Transverse colon (tissue), 4 donors: ENCODE data around the gene CRY1. TPM values are rescaled to one million over a fixed set of nuclear protein-coding genes. Genes with fewer than 3 reads are reported as not detected.
A peak's percentile ranks its signal among the peaks of the same experiment; 100 is the strongest.

Experiments
- DNase-seq: peaks from one replicate; pipeline ENCODE4 v3.0.0-alpha.2; 2019
- H3K27ac ChIP-seq, 4 donors: fragments of 200-600 bp; sonication (generic); 2 replicates each; pipeline ENCODE4 v1.5.1; 2016 to 2018; ENCODE audit warnings: inconsistent platforms in 4 of 4
- H3K27me3 ChIP-seq: fragments of 200-600 bp; sonication (generic); 2 replicates; pipeline ENCODE4 v1.5.1; 2017; ENCODE audit warnings: inconsistent platforms
- H3K36me3 ChIP-seq, 4 donors: fragments of 200-600 bp; sonication (generic); 2 replicates each; pipeline ENCODE4 v1.5.1; 2017 to 2019; ENCODE audit warnings: inconsistent platforms in 4 of 4
- H3K4me1 ChIP-seq, 4 donors: fragments of 200-600 bp; sonication (generic); 2 replicates each; pipeline ENCODE4 v1.5.1; 2017 to 2020; ENCODE audit warnings: inconsistent platforms in 4 of 4
- H3K4me3 ChIP-seq, 4 donors: fragments of 200-600 bp; sonication (generic); 1 replicate in 1 of 4; 2 replicates in 3 of 4; pipeline versions ENCODE4 v1.5.1 to v1.6.1; 2017 to 2019; ENCODE audit warnings: inconsistent platforms in 4 of 4
- H3K9me3 ChIP-seq, 2 donors: fragments of 200-600 bp; sonication (generic); 2 replicates each; pipeline ENCODE4 v1.5.1; 2017 to 2019; ENCODE audit warnings: inconsistent platforms in 2 of 2
- EP300 ChIP-seq: sonication (generic); formaldehyde crosslinking; IDR thresholded peaks from one replicate; pipeline ENCODE4 v1.6.1; 2017; ENCODE audit warnings: antibody characterized with exemption, low read depth
- POLR2A ChIP-seq: fragments of 450-650 bp; IDR thresholded peaks from one replicate; pipeline ENCODE4 v1.6.1; 2016; ENCODE audit warnings: antibody characterized with exemption, mild to moderate bottlenecking, moderate library complexity
- POLR2AphosphoS5 ChIP-seq, 3 donors: sonication (generic); formaldehyde crosslinking; IDR thresholded peaks; one replicate each; pipeline ENCODE4 v1.6.1; 2016; ENCODE audit warnings: antibody characterized with exemption in 3 of 3
- WGBS, 2 donors: methylation state at CpG; one replicate each; pipeline ENCODE4 v1.1.5; 2018; ENCODE audit warnings: low coverage in 1 of 2; 5-methylcytosine and 5-hydroxymethylcytosine counted together
- in situ Hi-C, 4 donors: fragments of 200-750 bp; cut with MboI; loops; one replicate each; pipeline versions ENCODE4 v1.15.0 to v1.15.1; 2017; ENCODE audit warnings: low sequenced_read_pairs in 3 of 4, low pct_ligation_motif_present in 1 of 4, low pct_unique_long_range_greater_than_20kb in 1 of 4
- intact Hi-C: fragments of 100-400 bp; cut with DNase I; formaldehyde crosslinking; loops from one replicate; pipeline ENCODE4 v1.15.1; 2023; ENCODE audit warnings: low total_unique reads
- total RNA-seq, 4 donors: library from RNA; depleted of rRNA; stranded (reverse); fragments of >200 nt; gene quantifications; one replicate each; pipeline ENCODE4 v1.1.0, GENCODE V29; 2016
- TF ChIP-seq, protein P1 (sequence below), 5 experiments: fragments of 200-600 bp in 3 of 5; fragments of 450-650 bp in 2 of 5; sonication (generic) in 3 of 5; IDR thresholded peaks; 1 replicate in 2 of 5; 2 replicates in 3 of 5; pipeline ENCODE4 v1.5.1; 2016 to 2017; ENCODE audit warnings: antibody characterized with exemption in 5 of 5, inconsistent platforms in 3 of 5, mild to moderate bottlenecking in 2 of 5, moderate library complexity in 1 of 5

CRY1 gene
- total RNA-seq, 4 donors from 2014 or later, result 10.1 to 71.8 (median 21.0) TPM

DNA sequence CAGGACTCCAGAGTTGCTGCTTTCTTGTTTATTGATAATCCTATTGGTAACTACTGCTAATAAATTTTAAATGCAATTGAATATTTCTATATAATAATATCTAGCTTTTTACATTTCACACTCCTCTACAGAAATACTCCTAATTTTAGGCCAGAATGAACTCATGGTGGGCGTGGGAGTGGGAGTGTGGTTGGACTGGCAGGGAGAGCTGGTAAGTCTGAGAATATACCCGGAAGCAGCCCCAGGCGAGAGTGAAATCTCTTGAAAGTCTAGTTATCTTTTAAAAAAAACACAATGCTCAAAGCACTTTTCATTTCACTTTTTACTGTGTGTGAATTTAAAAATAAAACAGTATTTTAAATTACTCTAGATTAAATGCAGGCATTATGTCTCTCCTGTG lies 132.9 kb downstream of the CRY1 start:
- Histone ChIP-seq H3K27ac (no peak overlapping the region), H3K4me3 (no peak overlapping the region), H3K27me3 (no peaks in the 10 kb centered on the region), H3K9me3 (no peaks in the 10 kb centered on the region), H3K36me3 (peaks cover 0 to 4% (median 0%) of the 10 kb centered on the region in 4 donors), H3K4me1 (peaks cover 9 to 29% (median 17%) of the 10 kb centered on the region in 4 donors)
- TF ChIP-seq EP300 (no peak), POLR2AphosphoS5 (IDR thresholded peaks at IDR 0.05) (no peak), POLR2A (no peak)
- TF ChIP-seq, protein P1, sequence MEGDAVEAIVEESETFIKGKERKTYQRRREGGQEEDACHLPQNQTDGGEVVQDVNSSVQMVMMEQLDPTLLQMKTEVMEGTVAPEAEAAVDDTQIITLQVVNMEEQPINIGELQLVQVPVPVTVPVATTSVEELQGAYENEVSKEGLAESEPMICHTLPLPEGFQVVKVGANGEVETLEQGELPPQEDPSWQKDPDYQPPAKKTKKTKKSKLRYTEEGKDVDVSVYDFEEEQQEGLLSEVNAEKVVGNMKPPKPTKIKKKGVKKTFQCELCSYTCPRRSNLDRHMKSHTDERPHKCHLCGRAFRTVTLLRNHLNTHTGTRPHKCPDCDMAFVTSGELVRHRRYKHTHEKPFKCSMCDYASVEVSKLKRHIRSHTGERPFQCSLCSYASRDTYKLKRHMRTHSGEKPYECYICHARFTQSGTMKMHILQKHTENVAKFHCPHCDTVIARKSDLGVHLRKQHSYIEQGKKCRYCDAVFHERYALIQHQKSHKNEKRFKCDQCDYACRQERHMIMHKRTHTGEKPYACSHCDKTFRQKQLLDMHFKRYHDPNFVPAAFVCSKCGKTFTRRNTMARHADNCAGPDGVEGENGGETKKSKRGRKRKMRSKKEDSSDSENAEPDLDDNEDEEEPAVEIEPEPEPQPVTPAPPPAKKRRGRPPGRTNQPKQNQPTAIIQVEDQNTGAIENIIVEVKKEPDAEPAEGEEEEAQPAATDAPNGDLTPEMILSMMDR (IDR thresholded peaks at IDR 0.05), result no peak
- intact Hi-C loops (no loop called here), in situ Hi-C loops (no loop called here)
- WGBS, 2 donors, result 97 to 99% methylated on average over 3 of the region's 3 CpGs
- DNase-seq, result no peak

DNA sequence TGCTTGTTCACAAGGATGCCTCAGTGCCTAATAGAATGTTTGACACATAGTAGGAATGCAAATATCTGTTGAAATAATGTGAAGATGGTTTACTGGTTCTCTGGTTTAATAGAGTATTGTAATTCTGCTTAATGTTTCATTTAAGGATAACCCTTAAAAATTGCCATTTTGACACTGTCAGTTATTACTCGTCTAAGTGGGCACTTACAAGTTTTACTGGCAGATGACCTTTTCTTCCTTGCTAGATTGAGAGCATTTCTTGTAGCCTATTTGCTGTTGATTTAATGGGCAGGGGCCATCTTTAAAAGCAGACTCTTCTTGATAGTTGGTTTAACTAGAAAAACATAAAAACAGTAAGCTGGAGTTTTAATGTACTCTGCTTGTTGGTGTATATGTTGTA lies 135.8 kb downstream of the CRY1 start:
- DNase-seq, result no peak
- intact Hi-C loops (loop anchor here (10.0 kb wide), 1 partner anchor 1607 kb away; the partner anchor contains the start of genes ISCU and SART3), in situ Hi-C loops (no loop called here)
- Histone ChIP-seq H3K4me1 (peaks cover 9 to 47% (median 28%) of the 10 kb centered on the region in 4 donors), H3K4me3 (peak overlapping the region in 3 of 4 donors; percentile 84 to 95 (median 89)), H3K27ac (peak overlapping the region in 1 of 4 donors; percentile 96), H3K36me3 (peaks cover 0 to 4% (median 0%) of the 10 kb centered on the region in 4 donors), H3K9me3 (no peaks in the 10 kb centered on the region), H3K27me3 (no peaks in the 10 kb centered on the region)
- WGBS, 2 donors, result 13 to 40% methylated on average over 1 of the region's 1 CpG
- TF ChIP-seq EP300 (no peak), POLR2AphosphoS5 (IDR thresholded peaks at IDR 0.05) (no peak), POLR2A (no peak)
- TF ChIP-seq, protein P1 (IDR thresholded peaks at IDR 0.05), result no peak

DNA sequence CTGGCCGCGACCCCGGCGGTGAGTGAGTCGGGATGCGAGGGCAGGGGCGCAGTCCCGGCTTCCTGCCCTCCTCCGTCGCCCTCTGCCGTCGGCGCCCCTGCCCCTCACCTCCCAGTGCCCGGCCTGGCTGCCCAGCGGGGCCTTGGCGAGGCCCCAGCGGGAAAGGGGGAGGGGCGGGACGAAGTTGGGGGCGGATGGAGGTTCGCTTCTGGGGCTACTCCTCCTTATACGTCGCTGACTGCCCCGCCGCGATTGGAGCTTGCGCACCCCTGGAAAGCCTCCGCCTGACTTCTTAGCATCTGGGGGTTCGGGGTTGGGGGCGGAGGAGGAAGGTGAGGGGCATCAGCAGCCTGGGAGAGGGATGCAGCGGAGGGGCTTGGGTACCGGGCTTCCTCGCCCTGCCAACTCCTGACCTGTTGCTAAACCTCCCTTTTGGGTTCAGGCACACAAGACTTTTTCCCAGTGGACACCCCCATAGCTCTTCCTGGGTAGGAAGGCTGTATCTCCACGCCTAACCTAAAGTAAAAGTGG lies 137.2 kb downstream of the CRY1 start:
- Histone ChIP-seq H3K36me3 (peaks cover 0 to 4% (median 0%) of the 10 kb centered on the region in 4 donors), H3K27me3 (no peaks in the 10 kb centered on the region), H3K27ac (peak overlapping the region; percentile 94 to 98 (median 95)), H3K4me3 (peak overlapping the region; percentile 55 to 95 (median 86)), H3K9me3 (no peaks in the 10 kb centered on the region), H3K4me1 (peaks cover 9 to 40% (median 28%) of the 10 kb centered on the region in 4 donors)
- intact Hi-C loops, result loop anchor here (10.0 kb wide), 1 partner anchor 1609 kb away; the partner anchor contains the start of genes ISCU and SART3
- 1% methylated on average over 22 of the region's 34 CpGs; no CpG with 5 or more reads in 1 of the 2 donors for WGBS, 2 donors
- in situ Hi-C loops, result no loop called here
- peak; percentile 65 for DNase-seq
- TF ChIP-seq, protein P1 (IDR thresholded peaks at IDR 0.05), result peak in 1 of 5 experiments; percentile 23
- TF ChIP-seq POLR2AphosphoS5 (IDR thresholded peaks at IDR 0.05), result no peak

DNA sequence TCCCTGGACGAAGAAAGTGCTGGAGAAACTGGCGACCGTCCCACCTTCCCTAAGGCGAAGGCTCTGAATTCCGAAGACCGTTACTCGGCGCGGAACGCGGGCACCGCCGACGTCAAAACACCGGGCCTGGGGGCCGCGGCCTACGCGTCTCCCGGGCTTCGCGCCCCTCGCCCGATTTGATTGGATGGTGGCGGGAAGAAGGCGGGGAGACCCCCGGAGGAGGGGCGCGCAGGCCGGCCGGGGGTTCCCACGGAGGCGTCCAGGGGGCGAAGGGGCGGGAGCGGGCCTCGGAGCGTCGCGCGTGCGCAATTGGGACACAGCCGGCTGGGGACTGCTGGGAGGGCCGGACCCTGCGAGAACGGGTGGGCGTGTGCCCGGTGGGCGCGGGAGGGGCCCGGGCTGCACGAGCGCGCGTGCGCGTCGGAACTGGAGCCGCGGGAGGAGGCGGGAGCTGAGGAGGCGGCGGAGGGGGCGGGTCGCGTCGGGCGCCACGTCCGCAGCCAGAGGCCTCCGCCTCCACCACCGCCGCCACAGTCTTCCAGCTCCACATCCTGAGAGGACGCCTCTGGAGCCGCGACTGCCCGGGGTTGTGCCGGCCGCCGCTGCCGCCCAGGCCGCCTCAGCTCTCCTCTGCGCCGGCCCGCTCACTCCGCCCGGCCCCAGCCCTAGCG lies 137.8 kb downstream of the CRY1 start, which contains the start of gene TMEM263:
Gene TMEM263 (plus strand): TSS at position 531 of the 671 bp plus-strand sequence. CDS start 11,210 bp downstream, outside the sequence.
- WGBS, 2 donors, result 1% methylated on average over 74 of the region's 88 CpGs; no CpG with 5 or more reads in 1 of the 2 donors

More for the DNA sequence above, 137.8 kb downstream of the CRY1 start, which contains the start of gene TMEM263:
- H3K9me3 ChIP-seq, result no peaks in the 10 kb centered on the region
- peaks cover 9 to 40% (median 28%) of the 10 kb centered on the region in 4 donors for H3K4me1 ChIP-seq
- H3K27me3 ChIP-seq, result no peaks in the 10 kb centered on the region
- in situ Hi-C loops (no loop called here), intact Hi-C loops (loop anchor here (10.0 kb wide), 1 partner anchor 1609 kb away; the partner anchor contains the start of genes ISCU and SART3)
- peak within 1 kb of the TSS; percentile 55 to 95 (median 86) for H3K4me3 ChIP-seq
- peaks cover 0 to 2% (median 0%) of the 10 kb centered on the region in 4 donors for H3K36me3 ChIP-seq
- peak; percentile 93 for DNase-seq
- peak within 1 kb of the TSS; percentile 94 to 98 (median 95) for H3K27ac ChIP-seq
- TF ChIP-seq, protein P1 (IDR thresholded peaks at IDR 0.05), result no peak
- TF ChIP-seq EP300, result no peak
- TF ChIP-seq POLR2A, result peak; percentile 79
- peak; percentile 85 to 92 (median 87) for TF ChIP-seq POLR2AphosphoS5 (IDR thresholded peaks at IDR 0.05)
